Activated T-helper 1 cell treated with anti-CD3 and anti-CD28 coated beads, Interleukin-12 subunit alpha, Interleukin-12 subunit beta, Interleukin-2, Interleukin-4 antibody, amounts not matched to agents 30 ng/mL and 10 ng/mL and 1 ng/mL, durations not matched to agents 14 hours and 24 hours and 36 hours (primary cell): ENCODE results near the gene CRADD. TPM values are rescaled to one million over a fixed set of nuclear protein-coding genes. Genes with fewer than 3 reads are reported as not detected.

Experiments used
- DNase-seq: peaks from one replicate; pipeline ENCODE4 v3.0.0; 2021; ENCODE audit warnings: low spot score
- H3K27ac Mint-ChIP-seq: one replicate; pipeline ENCODE4 v1.8.0; 2021; ENCODE audit warnings: mild to moderate bottlenecking, mixed read lengths
- H3K27me3 Mint-ChIP-seq: one replicate; pipeline ENCODE4 v1.8.0; 2022; ENCODE audit warnings: mild to moderate bottlenecking, moderate library complexity, mixed read lengths; ENCODE audit not compliant: insufficient read depth
- H3K36me3 Mint-ChIP-seq: one replicate; pipeline ENCODE4 v1.8.0; 2021; ENCODE audit warnings: low read depth, mixed read lengths
- H3K4me1 Mint-ChIP-seq: one replicate; pipeline ENCODE4 v1.8.0; 2021; ENCODE audit warnings: low read depth, mixed read lengths
- H3K4me3 Mint-ChIP-seq: one replicate; pipeline ENCODE4 v1.8.0; 2021; ENCODE audit warnings: mild to moderate bottlenecking, moderate library complexity, mixed read lengths
- H3K9me3 Mint-ChIP-seq: one replicate; pipeline ENCODE4 v1.8.0; 2021; ENCODE audit warnings: mixed read lengths
- intact Hi-C: fragments of 100-400 bp; cut with micrococcal nuclease; formaldehyde crosslinking; loops from one replicate; pipeline ENCODE4 v1.15.1; 2024
- total RNA-seq: library from RNA; stranded (reverse); gene quantifications from 2 replicates; pipeline ENCODE4 v1.2.3, GENCODE V29; 2022

Gene CRADD
- total RNA-seq, 1 donor from 2014 or later = 11.2 TPM

GRCh38 chr12:93804392-93805179 lies 127.4 kb downstream of the CRADD start:
- no peak for DNase-seq
- Mint-ChIP-seq H3K4me3 (no peak overlapping the region), H3K4me1 (peaks cover 28% of the 10 kb centered on the region), H3K36me3 (peaks cover 2% of the 10 kb centered on the region), H3K27ac (no peak overlapping the region), H3K9me3 (peaks cover 4% of the 10 kb centered on the region), H3K27me3 (peaks cover 5% of the 10 kb centered on the region)
- intact Hi-C loops = no loop called here

- Mint-ChIP-seq H3K4me3 (no peak overlapping the region), H3K4me1 (peaks cover 24% of the 10 kb centered on the region), H3K27me3 (peaks cover 3% of the 10 kb centered on the region), H3K36me3 (no peaks in the 10 kb centered on the region), H3K27ac (no peak overlapping the region), H3K9me3 (no peaks in the 10 kb centered on the region)
- intact Hi-C loops = no loop called here
- no peak for DNase-seq
These were observed 128.6 kb downstream of the CRADD start for GRCh38 chr12:93805736-93806141.

DNA sequence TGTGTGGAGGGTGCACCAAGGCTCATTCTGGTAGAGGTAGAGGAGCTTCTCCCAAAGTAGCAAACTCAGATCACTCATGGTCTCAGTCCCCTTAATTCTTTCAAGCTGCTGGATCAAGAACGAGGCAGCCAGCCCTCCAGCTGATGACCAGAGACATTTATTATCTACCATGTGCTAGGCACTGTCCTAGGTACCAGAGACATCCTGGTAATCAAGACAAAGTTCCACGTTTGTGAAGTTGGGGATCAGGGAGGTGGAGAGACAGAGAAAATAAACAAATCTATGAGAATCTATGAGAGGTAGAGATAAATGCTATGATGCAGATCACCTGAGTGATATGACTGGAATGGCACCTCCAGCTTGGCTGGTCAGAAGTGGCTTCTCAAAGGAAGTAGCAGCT lies 130.2 kb downstream of the CRADD start:
- intact Hi-C loops = no loop called here
- Mint-ChIP-seq H3K4me1 (peaks cover 24% of the 10 kb centered on the region), H3K27me3 (peaks cover 3% of the 10 kb centered on the region), H3K36me3 (no peaks in the 10 kb centered on the region), H3K4me3 (no peak overlapping the region), H3K9me3 (no peaks in the 10 kb centered on the region), H3K27ac (no peak overlapping the region)
- DNase-seq = no peak

- no peaks in the 10 kb centered on the region for H3K9me3 Mint-ChIP-seq
- H3K27ac Mint-ChIP-seq = no peak overlapping the region
- H3K27me3 Mint-ChIP-seq = peaks cover 7% of the 10 kb centered on the region
- intact Hi-C loops = no loop called here
- H3K4me3 Mint-ChIP-seq = no peak overlapping the region
- DNase-seq = no peak
- H3K4me1 Mint-ChIP-seq = peaks cover 19% of the 10 kb centered on the region
- H3K36me3 Mint-ChIP-seq = no peaks in the 10 kb centered on the region
These were observed 131.2 kb downstream of the CRADD start for GRCh38 chr12:93808169-93808899.

DNA sequence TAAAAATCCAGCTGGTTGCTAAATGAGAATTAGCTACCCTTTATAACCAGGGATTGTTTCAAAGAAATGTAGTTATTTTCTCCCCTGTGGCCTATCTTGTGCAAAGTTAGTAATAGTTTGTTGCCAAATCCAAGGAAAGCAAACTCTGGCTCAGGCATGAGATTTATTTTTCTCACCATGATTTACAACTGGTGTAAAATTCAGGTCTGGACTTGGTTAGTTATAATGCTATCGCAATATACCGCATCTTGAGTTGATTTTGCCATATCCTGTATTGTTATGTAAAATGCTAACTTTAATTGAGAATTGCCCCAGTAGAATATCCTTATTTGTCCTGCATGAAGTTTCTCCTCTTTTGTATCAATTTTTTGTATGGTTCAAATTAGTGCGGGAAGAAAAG lies 135.5 kb downstream of the CRADD start:
- intact Hi-C loops = no loop called here
- Mint-ChIP-seq H3K36me3 (peaks cover 4% of the 10 kb centered on the region), H3K9me3 (no peaks in the 10 kb centered on the region), H3K4me1 (peaks cover 18% of the 10 kb centered on the region), H3K4me3 (no peak overlapping the region), H3K27me3 (peaks cover 7% of the 10 kb centered on the region), H3K27ac (no peak overlapping the region)
- no peak for DNase-seq

DNA sequence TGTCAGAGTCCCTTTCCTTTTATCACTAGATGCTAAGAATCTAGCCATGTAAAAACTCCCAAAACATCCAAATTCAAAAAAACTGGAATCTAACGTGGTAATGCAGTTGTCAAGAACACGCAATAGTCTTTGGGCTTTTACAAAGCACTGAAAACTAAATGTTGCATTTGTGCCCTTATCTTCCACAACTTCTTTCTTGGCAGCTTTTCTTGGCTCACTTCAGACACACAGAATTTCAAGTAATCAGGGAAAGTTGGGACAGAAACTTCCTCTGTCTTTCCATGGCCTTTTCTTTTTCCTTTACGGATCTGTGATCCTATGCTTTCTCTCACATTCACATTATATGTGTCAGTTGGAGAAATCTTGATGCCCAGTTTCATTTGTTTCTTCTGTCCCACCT lies 136.0 kb downstream of the CRADD start:
- peaks cover 4% of the 10 kb centered on the region for H3K27me3 Mint-ChIP-seq
- intact Hi-C loops = no loop called here
- H3K27ac Mint-ChIP-seq = no peak overlapping the region
- no peak overlapping the region for H3K4me3 Mint-ChIP-seq
- no peaks in the 10 kb centered on the region for H3K9me3 Mint-ChIP-seq
- no peak for DNase-seq
- H3K36me3 Mint-ChIP-seq = peaks cover 7% of the 10 kb centered on the region
- peaks cover 14% of the 10 kb centered on the region for H3K4me1 Mint-ChIP-seq

- H3K9me3 Mint-ChIP-seq = no peaks in the 10 kb centered on the region
- intact Hi-C loops = loop anchor here (2.0 kb wide), 1 partner anchor 29 kb away; no protein-coding TSS in a partner anchor
- peaks cover 15% of the 10 kb centered on the region for H3K4me1 Mint-ChIP-seq
- no peak overlapping the region for H3K27ac Mint-ChIP-seq
- H3K4me3 Mint-ChIP-seq = no peak overlapping the region
- no peak for DNase-seq
- peaks cover 4% of the 10 kb centered on the region for H3K27me3 Mint-ChIP-seq
- peaks cover 7% of the 10 kb centered on the region for H3K36me3 Mint-ChIP-seq
These were observed 137.0 kb downstream of the CRADD start for GRCh38 chr12:93813972-93814821.

DNA sequence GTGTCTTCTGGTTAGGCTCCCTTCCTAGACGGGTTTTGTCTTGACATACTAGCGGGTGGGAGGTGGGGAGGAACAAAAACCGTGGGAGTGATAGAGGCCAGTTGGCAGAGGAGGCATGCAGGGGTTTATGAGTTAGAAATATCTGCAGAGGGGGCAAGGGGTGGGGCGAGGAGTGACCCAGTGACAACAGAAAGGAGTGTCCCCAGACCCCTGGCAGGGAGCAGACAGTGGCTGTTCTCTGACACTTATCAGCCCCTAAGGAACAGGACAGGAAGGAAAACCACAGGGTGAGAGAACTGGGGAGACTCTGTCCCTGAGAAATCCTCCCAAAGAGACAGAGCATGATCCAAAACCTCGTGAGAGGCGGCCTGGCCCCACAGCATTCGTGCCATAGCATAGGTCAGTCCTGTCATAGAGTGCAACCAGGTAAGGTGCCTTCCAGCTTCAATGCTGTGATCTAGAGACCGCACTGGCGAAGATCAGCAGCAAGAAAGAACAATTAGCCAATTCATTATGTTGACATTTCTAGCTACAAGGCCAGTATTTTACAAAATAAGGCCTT lies 141.4 kb downstream of the CRADD start:
- Mint-ChIP-seq H3K9me3 (no peaks in the 10 kb centered on the region), H3K36me3 (peaks cover 5% of the 10 kb centered on the region), H3K27ac (no peak overlapping the region), H3K4me1 (peaks cover 22% of the 10 kb centered on the region), H3K4me3 (no peak overlapping the region), H3K27me3 (peaks cover 2% of the 10 kb centered on the region)
- DNase-seq = no peak
- intact Hi-C loops = no loop called here

- intact Hi-C loops = no loop called here
- peaks cover 5% of the 10 kb centered on the region for H3K36me3 Mint-ChIP-seq
- H3K27me3 Mint-ChIP-seq = peaks cover 2% of the 10 kb centered on the region
- H3K9me3 Mint-ChIP-seq = no peaks in the 10 kb centered on the region
- H3K27ac Mint-ChIP-seq = no peak overlapping the region
- DNase-seq = no peak
- no peak overlapping the region for H3K4me3 Mint-ChIP-seq
- H3K4me1 Mint-ChIP-seq = peaks cover 22% of the 10 kb centered on the region
These were observed 141.9 kb downstream of the CRADD start for GRCh38 chr12:93819050-93819491.

GRCh38 chr12:93823616-93824391 lies 146.6 kb downstream of the CRADD start:
- H3K27me3 Mint-ChIP-seq = peaks cover 2% of the 10 kb centered on the region
- no peaks in the 10 kb centered on the region for H3K36me3 Mint-ChIP-seq
- DNase-seq = no peak
- H3K4me3 Mint-ChIP-seq = no peak overlapping the region
- intact Hi-C loops = no loop called here
- H3K9me3 Mint-ChIP-seq = no peaks in the 10 kb centered on the region
- H3K4me1 Mint-ChIP-seq = peaks cover 7% of the 10 kb centered on the region
- H3K27ac Mint-ChIP-seq = no peak overlapping the region

DNA sequence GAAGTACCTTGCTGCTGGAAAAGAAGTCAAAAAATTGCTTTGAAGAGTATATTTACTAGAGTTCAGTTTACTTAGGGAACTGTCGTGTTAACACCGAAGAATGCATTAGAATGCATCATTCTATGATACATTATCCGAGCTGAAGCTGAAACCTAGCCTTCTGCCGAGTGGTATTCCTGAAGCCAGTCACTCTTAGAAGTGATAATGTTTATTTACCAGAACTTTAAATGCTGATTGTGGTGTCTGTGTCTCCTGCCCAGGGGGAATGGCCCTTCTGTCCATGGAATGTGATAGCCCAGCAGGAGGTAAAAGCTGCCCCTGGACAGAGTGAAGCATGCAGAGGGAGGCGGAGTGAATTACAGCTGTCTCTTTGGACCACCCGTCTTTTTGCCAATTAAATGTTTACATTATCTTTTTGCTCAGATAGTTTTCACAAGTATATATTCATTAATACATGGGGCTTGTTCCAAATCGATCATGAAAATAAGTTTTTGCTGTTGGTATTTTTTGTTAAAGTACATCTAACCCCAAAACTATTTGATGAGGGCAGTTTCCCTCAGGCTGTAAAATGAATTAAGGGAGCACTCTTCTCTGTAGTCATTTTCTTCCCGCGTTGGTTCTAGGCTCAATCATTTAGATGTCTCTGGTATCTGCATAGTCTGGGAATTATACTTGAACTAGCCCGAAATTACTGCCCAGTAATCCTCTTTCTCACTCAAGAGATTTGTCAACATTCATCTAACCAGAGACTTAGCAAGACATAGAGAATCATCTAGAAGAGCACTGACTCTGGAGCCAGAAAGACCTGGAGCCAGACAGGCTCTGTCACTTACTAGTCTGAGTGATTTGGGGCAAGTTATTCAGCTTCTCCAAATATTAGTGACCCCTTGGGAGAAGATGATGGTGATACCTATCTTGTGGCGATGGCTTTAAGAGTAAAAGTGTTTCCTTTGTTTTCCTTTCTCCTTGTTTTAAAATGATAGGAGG lies 147.6 kb downstream of the CRADD start:
- no peaks in the 10 kb centered on the region for H3K36me3 Mint-ChIP-seq
- DNase-seq = no peak
- H3K27ac Mint-ChIP-seq = no peak overlapping the region
- intact Hi-C loops = no loop called here
- no peaks in the 10 kb centered on the region for H3K9me3 Mint-ChIP-seq
- H3K27me3 Mint-ChIP-seq = peaks cover 2% of the 10 kb centered on the region
- no peak overlapping the region for H3K4me3 Mint-ChIP-seq
- H3K4me1 Mint-ChIP-seq = peaks cover 7% of the 10 kb centered on the region
